DND-41 (cell line): Measurements from ENCODE around the gene BARHL2.

Experiments
- ATAC-seq: fragments of 200-7000 bp; cut with Tn5 transposase; 3 replicates; pipeline ENCODE4 v1.9.1; 2021; ENCODE audit warnings: low read depth; ENCODE audit not compliant: insufficient read depth
- DNase-seq: peaks from one replicate; pipeline ENCODE4 v3.0.0-alpha.2; 2020
- H2AFZ ChIP-seq: 2 replicates; pipeline ENCODE4 v1.6.0; 2012; ENCODE audit warnings: low read depth, low read length
- H3K27ac ChIP-seq: 2 replicates; pipeline ENCODE4 v1.5.1; 2012; ENCODE audit warnings: low read length, inconsistent platforms
- H3K27me3 ChIP-seq: fragments of 200-600 bp; sonication (generic); 2 replicates; pipeline ENCODE4 v1.6.0; 2012; ENCODE audit warnings: low read length, mild to moderate bottlenecking, inconsistent platforms; ENCODE audit not compliant: insufficient read depth, poor library complexity
- H3K36me3 ChIP-seq: 2 replicates; pipeline ENCODE4 v1.5.1; 2012; ENCODE audit warnings: low read length, inconsistent platforms; ENCODE audit not compliant: insufficient read depth
- H3K4me1 ChIP-seq: 2 replicates; pipeline ENCODE4 v1.5.1; 2012; ENCODE audit warnings: mild to moderate bottlenecking, low read length; ENCODE audit not compliant: insufficient read depth
- H3K4me2 ChIP-seq: 2 replicates; pipeline ENCODE4 v1.6.0; 2012; ENCODE audit warnings: mild to moderate bottlenecking, moderate library complexity, low read length, inconsistent platforms; ENCODE audit not compliant: insufficient read depth
- H3K4me3 ChIP-seq, 2 experiments: fragments of 200-600 bp in 1 of 2; shearing (Covaris generic) in 1 of 2; 2 replicates each; pipeline ENCODE4 v1.5.1; 2012 to 2016; ENCODE audit warnings: inconsistent platforms in 2 of 2, low read length in 2 of 2, mild to moderate bottlenecking in 2 of 2, low read depth in 1 of 2, moderate library complexity in 1 of 2
- H3K79me2 ChIP-seq: 2 replicates; pipeline ENCODE4 v1.6.0; 2012; ENCODE audit warnings: low read length, inconsistent platforms; ENCODE audit not compliant: insufficient read depth
- H3K9ac ChIP-seq: 2 replicates; pipeline ENCODE4 v1.6.0; 2012; ENCODE audit warnings: low read depth, mild to moderate bottlenecking, inconsistent platforms, low read length, moderate library complexity
- H3K9me3 ChIP-seq: 2 replicates; pipeline ENCODE4 v1.5.1; 2012; ENCODE audit warnings: low read length, moderate library complexity, mild to moderate bottlenecking, inconsistent platforms; ENCODE audit not compliant: insufficient read depth, severe bottlenecking
- H4K20me1 ChIP-seq: 2 replicates; pipeline ENCODE4 v1.6.0; 2012; ENCODE audit warnings: low read length; ENCODE audit not compliant: insufficient read depth
- EZH2 ChIP-seq: IDR thresholded peaks from 3 replicates; pipeline ENCODE4 v1.6.1; 2012; ENCODE audit warnings: borderline replicate concordance, low read depth, mild to moderate bottlenecking, moderate library complexity, low read length, inconsistent platforms; ENCODE audit not compliant: severe bottlenecking
- TF ChIP-seq, protein P1 (sequence below): IDR thresholded peaks from 2 replicates; pipeline ENCODE4 v1.5.1; 2012; ENCODE audit warnings: borderline replicate concordance, low read length, moderate library complexity, mild to moderate bottlenecking; ENCODE audit not compliant: poor library complexity, severe bottlenecking; ENCODE audit errors: extremely low read depth

BARHL2 gene

DNA sequence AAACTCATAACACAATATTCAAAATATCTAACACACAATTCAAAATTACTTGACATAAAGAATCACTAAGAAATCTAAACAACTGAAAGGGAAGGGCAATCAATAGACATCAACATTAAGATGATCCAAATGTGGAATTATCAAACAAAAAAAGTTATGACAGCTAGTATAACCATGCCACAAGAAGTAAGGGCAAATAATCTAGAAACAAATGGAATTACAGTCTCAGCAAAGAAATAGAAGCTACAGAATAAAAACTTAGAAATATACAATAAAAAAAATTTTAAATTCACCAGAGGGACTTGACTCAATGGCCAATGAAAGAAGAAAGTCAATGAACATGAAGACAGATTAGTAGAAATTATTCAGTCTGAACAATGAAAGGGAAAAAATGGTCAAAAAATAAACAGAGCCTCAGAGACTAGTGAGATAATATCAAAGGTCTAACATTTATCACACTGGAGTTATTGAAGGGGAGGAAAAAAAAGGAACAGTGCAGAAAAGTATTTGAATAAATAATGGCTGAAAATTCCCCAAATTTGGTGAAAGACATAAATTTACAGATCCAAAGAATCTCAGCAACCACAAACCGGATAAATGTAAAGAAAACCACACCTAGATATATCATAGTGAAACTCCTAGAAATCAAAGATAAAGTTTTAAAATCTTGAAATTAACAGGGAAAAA lies 41.8 kb downstream of the BARHL2 start:
- ATAC-seq: no peak

DNA sequence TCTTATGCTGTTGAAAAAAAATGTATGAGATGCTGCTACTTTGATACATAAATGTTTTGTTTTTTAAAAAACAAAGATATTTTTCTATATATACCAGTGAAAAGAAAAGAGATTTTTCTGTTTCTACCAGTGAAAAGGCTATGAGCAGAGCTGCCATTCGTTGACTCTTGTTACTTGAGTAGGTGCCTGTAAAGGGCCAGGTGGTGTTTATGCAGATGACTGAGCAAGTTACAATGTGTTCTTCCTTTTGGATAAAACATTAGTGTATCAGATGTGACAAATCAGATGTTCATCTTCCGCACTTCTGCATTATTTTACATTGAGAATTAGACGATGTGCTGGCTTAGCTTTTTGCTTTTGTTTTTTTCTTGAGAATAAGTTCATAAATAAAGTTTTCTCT lies 45.4 kb downstream of the BARHL2 start:
- Histone ChIP-seq H3K4me1 (no peaks in the 10 kb centered on the region), H3K4me2 (no peak overlapping the region), H3K36me3 (no peaks in the 10 kb centered on the region), H3K4me3 (no peak overlapping the region), H3K27me3 (no peaks in the 10 kb centered on the region), H4K20me1 (no peaks in the 10 kb centered on the region), H3K79me2 (no peaks in the 10 kb centered on the region), H3K9ac (no peak overlapping the region), H3K27ac (no peak overlapping the region), H2AFZ (no peak overlapping the region), H3K9me3 (peaks cover 29% of the 10 kb centered on the region)
- ATAC-seq (no peak), DNase-seq (no peak)
- TF ChIP-seq, protein P1, sequence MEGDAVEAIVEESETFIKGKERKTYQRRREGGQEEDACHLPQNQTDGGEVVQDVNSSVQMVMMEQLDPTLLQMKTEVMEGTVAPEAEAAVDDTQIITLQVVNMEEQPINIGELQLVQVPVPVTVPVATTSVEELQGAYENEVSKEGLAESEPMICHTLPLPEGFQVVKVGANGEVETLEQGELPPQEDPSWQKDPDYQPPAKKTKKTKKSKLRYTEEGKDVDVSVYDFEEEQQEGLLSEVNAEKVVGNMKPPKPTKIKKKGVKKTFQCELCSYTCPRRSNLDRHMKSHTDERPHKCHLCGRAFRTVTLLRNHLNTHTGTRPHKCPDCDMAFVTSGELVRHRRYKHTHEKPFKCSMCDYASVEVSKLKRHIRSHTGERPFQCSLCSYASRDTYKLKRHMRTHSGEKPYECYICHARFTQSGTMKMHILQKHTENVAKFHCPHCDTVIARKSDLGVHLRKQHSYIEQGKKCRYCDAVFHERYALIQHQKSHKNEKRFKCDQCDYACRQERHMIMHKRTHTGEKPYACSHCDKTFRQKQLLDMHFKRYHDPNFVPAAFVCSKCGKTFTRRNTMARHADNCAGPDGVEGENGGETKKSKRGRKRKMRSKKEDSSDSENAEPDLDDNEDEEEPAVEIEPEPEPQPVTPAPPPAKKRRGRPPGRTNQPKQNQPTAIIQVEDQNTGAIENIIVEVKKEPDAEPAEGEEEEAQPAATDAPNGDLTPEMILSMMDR: no peak
- TF ChIP-seq EZH2: no peak

More for the DNA sequence above, 41.8 kb downstream of the BARHL2 start:
- Histone ChIP-seq H3K36me3 (no peaks in the 10 kb centered on the region), H3K4me1 (no peaks in the 10 kb centered on the region), H3K9ac (no peak overlapping the region), H3K4me2 (no peak overlapping the region), H2AFZ (no peak overlapping the region), H3K9me3 (peaks cover 29% of the 10 kb centered on the region), H3K27ac (no peak overlapping the region), H3K27me3 (no peaks in the 10 kb centered on the region), H4K20me1 (no peaks in the 10 kb centered on the region), H3K79me2 (no peaks in the 10 kb centered on the region), H3K4me3 (no peak overlapping the region)
- TF ChIP-seq, protein P1: no peak
- no peak for TF ChIP-seq EZH2
- DNase-seq: no peak

DNA sequence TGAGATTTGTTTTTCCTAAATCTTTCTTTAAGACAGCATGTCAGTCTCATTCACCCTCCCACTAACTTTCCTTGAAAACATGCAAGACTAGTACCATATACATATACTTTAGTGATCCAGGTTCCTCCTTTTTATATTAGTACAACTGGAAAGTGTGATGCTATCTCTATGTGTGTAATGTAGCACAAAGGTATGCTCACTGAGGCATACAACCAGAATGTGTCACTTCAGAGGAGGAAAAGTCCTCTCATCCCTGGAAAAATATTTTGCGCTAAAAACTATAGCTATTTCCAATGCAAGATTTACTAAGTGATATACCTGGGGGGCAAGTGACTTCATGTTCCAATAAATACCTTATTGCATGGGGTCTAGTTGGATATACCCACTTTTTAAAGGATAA lies 45.9 kb downstream of the BARHL2 start:
- Histone ChIP-seq H3K27ac (no peak overlapping the region), H3K4me1 (no peaks in the 10 kb centered on the region), H4K20me1 (no peaks in the 10 kb centered on the region), H3K4me2 (no peak overlapping the region), H3K9ac (no peak overlapping the region), H3K27me3 (no peaks in the 10 kb centered on the region), H3K4me3 (no peak overlapping the region), H3K9me3 (peaks cover 29% of the 10 kb centered on the region), H3K79me2 (no peaks in the 10 kb centered on the region), H3K36me3 (no peaks in the 10 kb centered on the region), H2AFZ (no peak overlapping the region)
- no peak for ATAC-seq
- TF ChIP-seq, protein P1: no peak
- TF ChIP-seq EZH2: no peak
- no peak for DNase-seq
